Cardiac muscle cell (in vitro differentiated cells and primary cell): Measurements from ENCODE around the gene DHRS7. TPM values are rescaled to one million over a fixed set of nuclear protein-coding genes. Genes with fewer than 3 reads are reported as not detected.

Experiments
- DNase-seq, 2 donors: peaks; one replicate each; pipeline versions ENCODE4 v3.0.0 to v3.0.0-alpha.2; 2010 to 2017; ENCODE audit warnings: low read depth in 1 of 2, low spot score in 1 of 2
- H3K27ac ChIP-seq: fragments of 200-600 bp; sonication (generic); 2 replicates; pipeline ENCODE4 v1.5.1; 2016
- H3K27me3 ChIP-seq: fragments of 200-600 bp; sonication (generic); 2 replicates; pipeline ENCODE4 v1.6.0; 2016; ENCODE audit warnings: control low read depth
- H3K36me3 ChIP-seq: fragments of 200-600 bp; sonication (generic); 2 replicates; pipeline ENCODE4 v1.5.1; 2016; ENCODE audit warnings: control low read depth
- H3K4me1 ChIP-seq: fragments of 200-600 bp; sonication (generic); 2 replicates; pipeline ENCODE4 v1.8.1; 2017; ENCODE audit warnings: low read depth, mild to moderate bottlenecking, mixed run types
- H3K4me3 ChIP-seq: fragments of 200-600 bp; sonication (generic); 2 replicates; pipeline ENCODE4 v1.5.1; 2016; ENCODE audit warnings: mild to moderate bottlenecking
- H3K9me3 ChIP-seq: fragments of 200-600 bp; sonication (generic); 2 replicates; pipeline ENCODE4 v1.5.1; 2017; ENCODE audit warnings: low read depth, mild to moderate bottlenecking, control low read depth
- polyA plus RNA-seq: library from polyadenylated mRNA; unstranded; fragments of >200 nt; fragmentation: Nextera tagmentation; extraction: Ambion mirVana; gene quantifications from 2 replicates; pipeline ENCODE4 v1.2.1, GENCODE V29; 2016
- total RNA-seq: library from RNA; depleted of rRNA; stranded (reverse); fragments of >200 nt; gene quantifications from 2 replicates; pipeline ENCODE4 v1.2.3, GENCODE V29; 2016
- TF ChIP-seq, protein P1 (sequence below): IDR thresholded peaks from 2 replicates; pipeline ENCODE4 v1.5.1; 2012; ENCODE audit warnings: low read depth, mild to moderate bottlenecking, low read length

The DHRS7 gene, protein sequence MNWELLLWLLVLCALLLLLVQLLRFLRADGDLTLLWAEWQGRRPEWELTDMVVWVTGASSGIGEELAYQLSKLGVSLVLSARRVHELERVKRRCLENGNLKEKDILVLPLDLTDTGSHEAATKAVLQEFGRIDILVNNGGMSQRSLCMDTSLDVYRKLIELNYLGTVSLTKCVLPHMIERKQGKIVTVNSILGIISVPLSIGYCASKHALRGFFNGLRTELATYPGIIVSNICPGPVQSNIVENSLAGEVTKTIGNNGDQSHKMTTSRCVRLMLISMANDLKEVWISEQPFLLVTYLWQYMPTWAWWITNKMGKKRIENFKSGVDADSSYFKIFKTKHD
- total RNA-seq, result 24.1 and 32.3 TPM in 2 replicates
- polyA plus RNA-seq, result 36.4 and 61.6 TPM in 2 replicates

DNA sequence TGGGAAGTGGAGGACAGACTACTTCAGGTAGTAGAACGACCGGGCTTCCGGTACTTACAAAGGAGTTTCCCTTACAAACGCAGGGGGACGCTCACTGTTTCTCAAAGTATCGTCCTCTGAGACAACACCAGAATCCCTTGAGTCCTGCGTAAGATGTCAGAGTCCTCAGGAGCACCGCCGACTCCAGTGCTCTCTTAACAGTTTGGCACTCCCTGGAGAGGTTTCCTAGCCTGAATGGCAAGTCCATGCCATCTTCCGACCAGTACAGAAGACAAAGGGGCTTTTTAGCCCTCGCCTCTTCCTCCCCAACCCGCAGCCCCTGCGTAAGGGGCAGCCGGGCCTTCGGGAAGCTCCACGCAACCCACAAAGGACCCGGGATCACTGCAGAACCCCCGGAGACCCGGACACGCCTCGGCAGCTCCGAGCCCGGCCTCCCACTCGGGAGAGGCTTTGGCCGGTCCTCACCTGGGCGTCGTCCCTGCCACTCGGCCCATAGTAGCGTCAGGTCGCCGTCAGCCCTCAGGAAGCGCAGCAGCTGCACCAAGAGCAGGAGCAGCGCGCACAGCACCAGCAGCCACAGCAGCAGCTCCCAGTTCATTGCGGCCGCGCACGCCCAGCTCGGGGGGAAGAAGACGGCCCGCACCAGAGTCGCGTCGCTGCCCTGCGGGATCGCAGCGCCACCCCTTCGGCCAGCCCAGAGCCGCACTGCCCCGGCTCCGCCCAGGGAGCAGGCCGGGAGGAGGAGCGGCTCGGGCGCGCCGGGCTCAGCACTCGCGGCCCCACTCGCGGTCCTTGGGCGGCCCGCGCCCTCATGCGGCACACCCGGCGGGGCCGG is at the start of gene DHRS7:
DHRS7 (minus strand) TSS at position 687 of the 835 bp plus-strand sequence; CDS start at position 598, 89 bp downstream.
- peak within 1 kb of the TSS; percentile 70 for H3K4me3 ChIP-seq
- H3K27ac ChIP-seq, result peak within 1 kb of the TSS; percentile 71
- no peaks in the 10 kb centered on the region for H3K9me3 ChIP-seq
- TF ChIP-seq, protein P1, sequence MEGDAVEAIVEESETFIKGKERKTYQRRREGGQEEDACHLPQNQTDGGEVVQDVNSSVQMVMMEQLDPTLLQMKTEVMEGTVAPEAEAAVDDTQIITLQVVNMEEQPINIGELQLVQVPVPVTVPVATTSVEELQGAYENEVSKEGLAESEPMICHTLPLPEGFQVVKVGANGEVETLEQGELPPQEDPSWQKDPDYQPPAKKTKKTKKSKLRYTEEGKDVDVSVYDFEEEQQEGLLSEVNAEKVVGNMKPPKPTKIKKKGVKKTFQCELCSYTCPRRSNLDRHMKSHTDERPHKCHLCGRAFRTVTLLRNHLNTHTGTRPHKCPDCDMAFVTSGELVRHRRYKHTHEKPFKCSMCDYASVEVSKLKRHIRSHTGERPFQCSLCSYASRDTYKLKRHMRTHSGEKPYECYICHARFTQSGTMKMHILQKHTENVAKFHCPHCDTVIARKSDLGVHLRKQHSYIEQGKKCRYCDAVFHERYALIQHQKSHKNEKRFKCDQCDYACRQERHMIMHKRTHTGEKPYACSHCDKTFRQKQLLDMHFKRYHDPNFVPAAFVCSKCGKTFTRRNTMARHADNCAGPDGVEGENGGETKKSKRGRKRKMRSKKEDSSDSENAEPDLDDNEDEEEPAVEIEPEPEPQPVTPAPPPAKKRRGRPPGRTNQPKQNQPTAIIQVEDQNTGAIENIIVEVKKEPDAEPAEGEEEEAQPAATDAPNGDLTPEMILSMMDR, result peak; percentile 65
- H3K4me1 ChIP-seq, result no peaks in the 10 kb centered on the region
- no peaks in the 10 kb centered on the region for H3K36me3 ChIP-seq
- peak; percentile 87 for DNase-seq
- no peaks in the 10 kb centered on the region for H3K27me3 ChIP-seq

DNA sequence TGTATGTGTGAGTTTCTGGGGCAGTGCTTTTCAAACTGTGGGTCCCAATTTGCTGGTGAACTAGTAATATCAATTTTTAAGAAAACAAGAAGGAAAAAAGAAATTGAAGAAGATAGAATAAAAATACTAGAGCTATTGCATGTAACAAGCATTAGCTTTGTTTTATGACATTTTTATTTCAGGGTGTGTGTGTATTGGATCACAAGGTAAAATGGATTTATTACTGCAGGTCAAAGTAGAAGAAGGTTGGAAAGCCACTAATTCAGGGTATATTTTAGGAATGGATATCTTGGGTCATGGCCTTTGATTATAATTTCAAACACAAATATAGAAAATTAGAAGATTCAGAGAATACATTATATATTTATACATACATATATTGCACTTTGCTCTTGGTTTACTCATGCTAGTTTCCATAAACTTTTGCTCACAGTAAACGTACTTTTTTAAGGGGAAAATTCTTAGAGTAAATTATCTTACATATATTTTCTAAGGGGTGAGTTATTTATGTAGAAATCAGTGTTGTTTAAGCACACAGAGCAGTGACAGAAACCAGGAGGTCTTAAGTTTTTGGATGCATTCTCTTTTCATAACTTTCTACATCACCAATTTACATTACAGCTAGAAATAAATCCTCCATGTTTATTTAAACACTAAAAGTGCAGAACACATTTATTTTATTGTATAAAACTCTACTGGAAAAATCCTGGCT is 49.4 kb upstream of the DHRS7 start:
- H3K27ac ChIP-seq, result no peak overlapping the region

DNA sequence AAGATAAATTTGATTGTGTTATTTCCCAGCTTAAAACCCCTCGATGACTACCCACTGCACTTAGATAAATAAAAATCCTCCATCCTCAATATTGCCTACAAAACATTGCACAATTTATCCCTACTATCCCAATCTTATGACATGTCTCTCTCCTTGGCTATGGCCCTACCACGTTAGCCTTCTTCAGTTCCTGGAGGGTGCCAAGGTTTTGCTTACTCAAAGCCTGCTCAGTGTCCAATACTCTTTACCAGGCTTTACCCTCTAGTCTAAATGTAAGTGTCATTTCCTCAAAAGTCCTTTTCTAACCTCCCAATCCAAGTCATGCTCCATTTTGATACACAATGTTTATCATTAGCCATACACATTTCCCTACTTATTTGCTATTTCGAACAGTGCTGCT is 48.8 kb upstream of the DHRS7 start:
- Histone ChIP-seq H3K36me3 (no peaks in the 10 kb centered on the region), H3K4me3 (no peak overlapping the region), H3K27me3 (no peaks in the 10 kb centered on the region), H3K9me3 (no peaks in the 10 kb centered on the region), H3K27ac (no peak overlapping the region), H3K4me1 (no peaks in the 10 kb centered on the region)
- DNase-seq, result no peak
- TF ChIP-seq, protein P1, result no peak

More for the DNA sequence above, 49.4 kb upstream of the DHRS7 start:
- no peaks in the 10 kb centered on the region for H3K9me3 ChIP-seq
- DNase-seq, result no peak
- TF ChIP-seq, protein P1, result no peak
- no peaks in the 10 kb centered on the region for H3K4me1 ChIP-seq
- H3K27me3 ChIP-seq, result no peaks in the 10 kb centered on the region
- H3K4me3 ChIP-seq, result no peak overlapping the region
- no peaks in the 10 kb centered on the region for H3K36me3 ChIP-seq

DNA sequence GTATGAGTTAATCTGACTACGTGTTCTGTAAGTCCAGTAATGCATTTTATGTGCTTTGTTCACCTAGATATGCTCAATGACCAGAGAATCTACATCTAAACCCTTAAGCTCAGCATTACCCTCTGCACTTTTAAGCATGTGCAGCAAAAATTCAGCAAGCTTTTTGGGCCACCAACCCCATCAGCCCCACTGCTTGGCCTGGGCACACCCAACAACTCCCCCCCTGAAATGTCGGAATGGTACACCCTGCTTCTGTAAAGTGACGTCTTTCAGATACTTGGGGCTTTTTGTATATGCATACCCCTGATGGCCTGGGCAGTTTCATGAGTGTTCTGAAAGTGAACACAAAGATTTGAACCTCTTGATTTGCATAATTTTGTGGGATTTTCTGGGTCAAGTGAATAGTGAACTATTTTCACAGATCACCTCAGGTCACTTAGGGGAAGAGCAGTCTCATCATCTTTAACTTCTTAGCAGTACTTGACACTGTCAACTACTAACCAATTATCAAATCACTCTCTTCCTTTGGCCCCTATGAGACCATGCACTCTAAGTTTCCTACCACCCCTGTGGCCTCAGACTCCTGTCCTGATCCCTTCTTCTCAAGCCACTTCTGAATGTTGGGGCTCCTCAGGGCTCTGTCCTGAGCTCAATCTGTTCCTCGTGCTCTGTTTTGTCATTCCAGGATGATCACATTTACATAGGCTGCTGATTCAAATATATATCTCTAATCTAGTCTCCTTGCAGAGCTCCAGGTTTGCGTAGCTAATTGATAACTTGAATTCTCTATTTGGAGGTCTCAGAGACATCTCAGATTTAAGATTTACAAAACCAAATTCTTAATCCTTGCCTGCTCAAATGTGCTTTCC is 47.5 kb upstream of the DHRS7 start:
- Histone ChIP-seq H3K27ac (no peak overlapping the region), H3K27me3 (no peaks in the 10 kb centered on the region), H3K4me1 (no peaks in the 10 kb centered on the region), H3K4me3 (no peak overlapping the region), H3K9me3 (no peaks in the 10 kb centered on the region), H3K36me3 (no peaks in the 10 kb centered on the region)
- TF ChIP-seq, protein P1, result no peak
- no peak for DNase-seq
